Activated CD4-positive, CD25-positive, alpha-beta regulatory T cell treated with anti-CD3 and anti-CD28 coated beads, Interleukin-2, amount 50 U/mL, for 24 hours (primary cell): ENCODE results near the gene THAP4.
"Not testable (repeated sequence)": the region's sequence is repeated elsewhere in the genome, so short reads cannot be mapped to it uniquely, and the experiment has no call there.

Experiments used
- ATAC-seq, 2 donors: fragments of 150-1000 bp; cut with Tn5 transposase; one replicate each; pipeline ENCODE4 v1.10.0; 2021; ENCODE audit warnings: mild to moderate bottlenecking in 1 of 2, moderate library complexity in 1 of 2

THAP4 gene

DNA sequence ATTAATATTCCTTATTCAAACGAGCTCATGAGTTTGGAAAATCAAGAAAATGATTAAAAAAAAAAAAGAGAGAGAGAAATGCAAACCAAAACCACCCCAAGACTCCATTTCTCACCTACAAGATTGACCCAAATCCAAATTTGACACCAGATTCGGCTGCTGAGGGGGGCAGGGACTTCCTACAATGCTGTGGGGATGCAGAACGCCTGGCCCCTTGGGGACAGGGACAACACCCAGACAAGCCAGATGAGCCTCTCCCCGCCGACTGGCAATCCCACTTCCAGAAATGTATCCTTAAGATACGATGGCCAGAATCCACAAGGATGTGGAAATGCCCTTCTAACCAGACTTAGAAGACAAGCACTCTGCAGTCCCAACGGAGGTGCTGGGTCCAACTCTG, 57.7 kb downstream of the THAP4 start:
- no peak for ATAC-seq

DNA sequence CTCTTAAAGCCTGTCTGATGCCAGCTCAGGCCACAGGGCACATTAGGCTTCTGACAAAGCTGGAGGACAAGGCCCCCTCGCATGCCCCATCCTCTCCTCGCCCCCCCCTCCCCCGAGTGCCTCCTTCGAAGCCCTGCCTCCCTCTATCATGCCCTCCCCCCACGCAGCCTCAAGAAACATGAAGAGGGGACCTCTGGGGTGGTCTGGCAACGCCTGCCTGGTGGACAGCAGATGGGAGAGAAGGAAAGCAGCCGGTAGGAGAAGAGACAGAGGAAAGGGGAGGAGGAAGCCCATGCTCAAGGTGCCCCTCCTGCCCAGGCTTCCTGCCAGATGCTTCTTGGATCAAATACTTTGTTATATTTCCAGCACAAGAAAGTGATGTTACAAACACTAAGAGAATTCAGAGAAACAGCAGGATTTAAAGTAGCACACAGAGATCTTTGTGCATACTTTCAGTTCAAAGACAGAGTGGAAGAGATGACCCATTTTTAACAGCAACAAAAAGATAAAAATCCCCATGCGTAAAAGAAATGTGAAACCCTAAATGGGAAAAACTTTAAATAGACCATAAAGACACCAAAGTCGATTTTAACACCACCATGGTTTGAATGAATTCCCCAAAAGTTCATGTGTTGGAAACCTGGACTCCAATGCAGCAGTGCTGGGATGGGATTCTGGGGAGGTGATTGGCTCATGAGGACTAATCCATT, 59.4 kb downstream of the THAP4 start:
- ATAC-seq: no peak

DNA sequence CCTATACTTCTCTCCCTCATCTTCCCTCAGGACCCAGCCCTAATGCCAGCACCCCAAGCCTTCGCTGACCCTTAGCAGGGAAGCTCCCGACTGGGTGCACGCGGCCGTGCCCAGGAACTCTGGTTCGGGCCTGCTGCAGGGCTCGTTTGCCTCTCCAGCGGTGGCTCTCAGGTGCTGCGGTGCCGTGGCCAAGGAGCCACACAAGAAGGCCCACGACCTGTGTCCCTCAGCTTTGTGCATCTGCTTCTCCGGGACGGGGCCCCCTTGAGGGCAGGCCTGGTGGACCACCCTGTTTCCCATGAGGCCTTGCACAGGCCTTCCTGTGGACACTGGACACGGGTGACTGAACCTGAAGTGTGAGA, 60.7 kb downstream of the THAP4 start:
- ATAC-seq: no peak

DNA sequence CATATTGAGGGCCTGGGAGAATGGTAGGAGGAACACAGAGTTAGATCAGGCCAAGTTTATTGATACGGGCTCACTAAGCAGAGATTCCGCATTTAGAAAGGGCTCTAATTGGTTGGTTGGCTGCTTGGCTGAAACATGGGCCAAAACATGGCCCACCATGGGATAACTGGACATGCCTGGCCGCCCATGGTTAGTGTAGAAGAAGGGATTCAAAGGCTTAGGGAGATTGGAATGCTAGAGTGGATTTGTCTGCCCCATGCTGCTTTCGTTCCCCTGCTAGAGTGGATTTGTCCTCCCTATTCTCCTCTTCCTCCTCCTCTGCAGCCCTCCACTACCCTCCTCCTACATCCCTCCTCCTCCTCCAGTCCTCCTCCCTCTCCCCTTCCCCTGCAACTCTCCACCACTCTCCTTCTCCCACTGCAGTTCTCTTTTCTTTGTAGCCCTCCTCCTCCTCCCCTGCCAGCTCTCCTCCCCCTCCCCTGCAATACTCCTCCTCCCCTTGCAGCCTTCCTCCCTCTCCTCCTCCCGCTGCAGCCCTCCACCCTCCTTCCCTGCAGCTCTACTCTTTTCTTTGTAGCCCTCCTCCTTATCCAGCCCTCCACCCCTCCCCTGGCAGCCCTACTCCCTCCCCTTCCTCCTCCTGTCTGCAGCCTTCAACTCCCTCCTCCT, 61.2 kb downstream of the THAP4 start:
- no peak for ATAC-seq

DNA sequence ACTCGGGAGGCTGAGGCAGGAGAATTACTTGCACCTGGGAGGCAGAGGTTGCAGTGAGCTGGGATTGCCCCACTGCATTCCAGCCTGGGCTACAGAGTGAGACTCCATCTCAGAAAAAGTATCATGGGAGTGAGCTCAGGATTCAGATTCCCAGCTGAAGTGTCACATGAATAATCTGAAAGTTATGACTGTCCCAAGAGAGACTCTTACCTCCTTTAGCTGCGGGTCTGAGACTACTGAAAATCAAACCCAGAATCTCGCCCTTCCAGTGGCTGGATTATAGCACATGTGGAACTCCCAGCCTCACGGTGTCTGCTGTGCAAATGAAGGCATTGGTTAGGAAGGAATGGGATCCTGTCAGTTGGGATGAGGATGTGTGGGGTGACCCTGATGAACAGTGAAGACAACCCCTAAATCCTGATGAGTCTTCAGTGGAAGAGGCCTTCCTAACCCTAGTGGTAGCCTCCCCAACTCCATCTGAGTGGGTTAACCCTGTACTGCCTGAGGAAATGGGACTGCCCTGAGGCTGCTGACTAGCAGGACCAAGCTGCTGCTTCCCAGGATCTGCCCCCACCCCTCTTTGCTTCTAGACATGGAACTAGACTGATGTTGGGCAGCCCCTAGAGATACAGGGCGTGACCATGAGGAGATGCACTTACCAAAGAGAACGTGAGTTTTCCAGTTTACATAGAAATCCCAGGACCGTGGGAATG, 61.9 kb downstream of the THAP4 start:
- no peak for ATAC-seq

DNA sequence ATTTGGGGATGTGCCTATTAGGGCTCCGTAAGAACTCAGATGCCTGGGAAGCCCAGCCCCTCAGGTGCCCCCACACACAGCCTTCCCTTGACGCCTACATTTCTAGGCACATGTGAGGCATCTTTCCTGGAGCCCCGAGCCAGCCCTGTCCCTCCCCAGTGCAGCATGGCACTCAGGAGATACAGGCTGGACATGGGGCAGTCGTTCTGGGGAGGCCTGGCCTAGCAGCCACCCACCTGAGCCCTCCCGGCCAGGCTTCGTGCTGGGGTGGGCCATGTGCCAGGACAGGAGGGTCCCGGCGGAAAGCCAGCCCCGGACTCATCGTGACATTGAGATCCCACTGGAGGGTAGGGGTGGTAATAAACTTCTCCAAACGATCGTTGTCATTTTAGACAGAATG, 63.2 kb downstream of the THAP4 start:
- ATAC-seq: no peak

DNA sequence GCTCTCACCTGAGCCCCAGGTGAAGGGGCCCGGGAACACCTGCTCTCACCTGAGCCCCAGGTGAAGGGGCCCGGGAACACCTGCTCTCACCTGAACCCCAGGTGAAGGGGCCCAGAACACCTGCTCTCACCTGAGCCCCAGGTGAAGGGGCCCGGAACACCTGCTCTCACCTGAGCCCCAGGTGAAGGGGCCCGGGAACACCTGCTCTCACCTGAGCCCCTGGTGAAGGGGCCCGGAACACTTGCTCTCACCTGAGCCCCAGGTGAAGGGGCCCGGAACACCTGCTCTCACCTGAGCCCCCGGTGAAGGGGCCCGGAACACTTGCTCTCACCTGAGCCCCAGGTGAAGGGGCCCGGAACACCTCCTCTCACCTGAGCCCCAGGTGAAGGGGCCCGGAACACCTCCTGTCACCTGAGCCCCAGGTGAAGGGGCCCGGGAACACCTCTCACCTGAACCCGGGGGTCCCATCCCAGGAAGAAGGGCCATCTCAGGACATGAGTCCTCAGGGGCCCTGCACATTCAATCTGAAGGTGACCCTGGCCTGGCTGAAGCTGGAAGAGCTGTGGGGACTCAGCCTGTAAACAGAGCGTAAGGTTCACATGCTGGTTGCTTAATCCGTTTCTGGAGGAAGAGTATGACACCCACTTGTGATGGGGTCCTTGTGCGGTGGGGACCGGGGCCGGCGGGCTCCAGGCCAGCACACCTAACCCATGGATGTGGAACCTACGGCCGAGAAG, 63.9 kb downstream of the THAP4 start:
- ATAC-seq: not testable (repeated sequence)

DNA sequence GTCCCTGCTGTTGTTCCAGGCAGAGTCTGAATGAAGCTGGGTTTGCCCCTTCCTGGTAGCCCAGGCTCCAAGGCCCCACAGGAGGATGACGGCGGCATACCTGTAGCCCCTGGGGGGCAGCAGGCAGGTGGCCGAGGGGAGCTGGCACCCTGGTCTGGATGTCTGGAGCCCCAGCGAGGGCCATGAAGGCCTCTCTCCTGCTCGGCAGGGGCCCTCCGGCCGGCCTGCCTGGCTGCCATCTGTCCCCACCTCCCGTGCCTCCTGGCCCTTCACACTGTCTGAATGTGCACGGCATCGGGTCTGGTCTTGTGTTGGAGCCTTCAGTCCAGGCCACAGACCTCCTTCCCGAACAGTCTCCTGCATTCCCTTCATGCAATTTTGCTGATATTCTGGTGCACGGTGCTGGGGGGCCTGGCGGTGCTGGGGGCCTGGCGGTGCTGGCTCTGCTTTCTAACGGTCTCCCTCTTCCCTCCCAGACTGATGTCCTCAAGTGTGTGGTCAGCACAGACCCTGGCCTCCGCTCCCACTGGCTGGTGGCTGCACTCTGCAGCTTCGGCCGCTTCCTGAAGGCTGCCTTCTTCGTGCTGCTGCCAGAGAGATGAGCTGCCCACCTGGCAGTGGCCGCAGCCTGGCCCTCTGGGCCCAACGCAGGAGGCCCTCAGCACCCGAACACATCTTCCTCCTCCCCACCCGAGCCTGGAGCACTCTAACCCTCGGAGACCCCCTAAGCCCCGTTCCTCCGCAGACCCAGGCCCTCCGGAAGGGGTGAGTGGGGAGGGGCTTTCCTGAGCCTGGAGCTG, 64.9 kb downstream of the THAP4 start:
- ATAC-seq: no peak

DNA sequence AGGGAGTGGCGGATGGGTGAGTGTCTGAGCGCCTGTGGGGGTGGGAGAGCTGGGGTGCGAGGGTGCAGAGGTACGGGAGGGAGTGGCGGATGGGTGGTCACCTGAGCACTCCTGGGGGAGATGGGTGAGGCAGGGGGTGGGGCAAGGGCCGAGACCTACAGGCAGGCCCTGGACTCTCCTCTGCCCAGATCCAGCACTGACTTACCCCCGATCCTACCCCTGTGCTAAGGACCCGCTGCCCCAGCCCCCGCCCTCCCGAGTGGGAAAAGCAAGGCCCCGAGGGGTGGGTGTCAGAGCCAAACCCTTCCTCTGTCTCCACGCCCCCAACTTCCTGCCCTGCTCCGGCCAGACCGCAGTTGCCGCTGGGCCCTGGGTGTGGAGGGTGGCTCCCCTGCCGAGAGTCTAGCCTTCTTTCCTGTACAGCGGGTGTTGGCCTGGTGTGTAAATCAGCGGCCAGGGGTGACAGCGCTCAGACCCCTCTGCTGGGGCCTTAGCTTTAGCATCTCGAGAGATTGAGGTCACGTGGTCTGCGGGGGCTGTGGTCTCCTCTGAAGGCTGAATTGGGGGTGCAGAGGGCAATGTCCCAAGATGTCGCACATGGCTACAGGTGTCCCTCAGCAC, 65.9 kb downstream of the THAP4 start:
- no peak for ATAC-seq

DNA sequence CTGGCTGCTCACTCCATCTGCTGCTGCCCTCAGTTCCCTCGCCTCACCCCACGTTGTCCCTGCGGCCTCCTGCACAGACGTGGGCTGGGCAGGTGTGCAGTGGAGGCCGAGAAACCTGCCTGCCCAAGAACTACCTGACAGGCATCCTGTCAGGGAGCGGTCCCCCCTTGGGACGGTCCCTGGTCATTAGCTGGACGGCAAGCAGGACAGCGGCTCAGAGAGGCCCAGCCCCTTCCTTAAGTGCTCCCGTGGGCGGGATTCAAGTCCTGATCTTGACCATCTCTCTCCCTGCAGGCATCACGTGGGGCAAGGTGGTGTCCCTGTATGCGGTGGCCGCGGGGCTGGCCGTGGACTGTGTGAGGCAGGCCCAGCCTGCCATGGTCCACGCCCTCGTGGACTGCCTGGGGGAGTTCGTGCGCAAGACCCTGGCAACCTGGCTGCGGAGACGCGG, 67.1 kb downstream of the THAP4 start:
- ATAC-seq: no peak

DNA sequence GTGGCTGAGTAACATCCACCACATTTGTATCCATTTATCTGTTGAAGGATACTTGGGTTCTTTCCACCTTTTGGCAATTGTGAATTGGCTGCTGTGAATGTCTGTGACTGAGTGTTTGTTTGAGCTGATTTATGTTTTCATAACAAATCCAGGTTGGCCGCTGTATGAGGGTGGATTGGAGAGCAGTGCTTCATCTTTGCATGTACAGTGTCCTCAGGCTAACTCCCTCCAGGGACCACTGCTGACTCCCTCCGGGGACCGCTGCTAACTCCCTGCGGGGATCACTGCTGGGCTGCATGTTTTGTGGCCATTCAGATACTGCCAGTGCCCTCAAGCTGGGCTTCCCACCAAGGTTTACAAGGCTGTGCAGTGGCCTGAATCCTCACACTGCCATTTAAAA, 68.2 kb downstream of the THAP4 start:
- no peak for ATAC-seq

DNA sequence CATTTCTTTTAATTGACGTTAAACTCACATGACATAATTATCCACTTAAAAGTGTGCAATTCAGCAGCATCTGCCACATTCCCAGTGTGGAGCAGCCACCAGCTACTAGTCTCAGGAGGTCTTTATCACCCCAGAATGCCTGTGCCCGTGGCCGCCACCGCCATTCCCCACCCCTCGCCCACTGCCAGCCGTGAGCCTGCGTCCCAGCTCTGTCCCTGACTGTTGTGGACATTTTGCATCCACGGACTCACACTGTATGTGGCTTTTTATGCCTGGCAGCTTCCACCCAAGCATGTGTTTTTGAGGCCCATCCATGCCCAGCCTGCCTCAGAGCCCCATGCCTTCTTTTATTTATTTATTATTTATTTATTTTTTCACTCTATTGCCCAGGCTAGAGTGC, 69.2 kb downstream of the THAP4 start:
- no peak for ATAC-seq

DNA sequence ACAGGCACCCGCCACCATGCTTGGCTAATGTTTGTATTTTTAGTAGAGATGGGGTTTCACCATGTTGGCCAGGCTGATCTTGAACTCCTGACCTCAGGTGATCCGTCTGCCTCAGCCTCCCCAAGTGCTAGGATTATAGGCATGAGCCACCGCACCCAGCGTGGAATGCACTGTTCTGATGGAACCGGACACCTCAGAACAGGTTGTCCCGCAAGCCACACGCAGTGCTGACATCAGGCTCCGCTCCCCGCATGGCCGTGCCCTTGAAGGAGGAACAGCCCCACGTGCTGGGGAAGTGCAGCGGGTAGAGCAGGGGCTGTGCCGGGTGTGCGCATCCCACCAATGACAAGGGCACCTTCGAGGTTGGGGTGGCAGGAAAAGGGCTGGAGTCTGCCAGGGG, 69.7 kb downstream of the THAP4 start:
- not testable (repeated sequence) for ATAC-seq

DNA sequence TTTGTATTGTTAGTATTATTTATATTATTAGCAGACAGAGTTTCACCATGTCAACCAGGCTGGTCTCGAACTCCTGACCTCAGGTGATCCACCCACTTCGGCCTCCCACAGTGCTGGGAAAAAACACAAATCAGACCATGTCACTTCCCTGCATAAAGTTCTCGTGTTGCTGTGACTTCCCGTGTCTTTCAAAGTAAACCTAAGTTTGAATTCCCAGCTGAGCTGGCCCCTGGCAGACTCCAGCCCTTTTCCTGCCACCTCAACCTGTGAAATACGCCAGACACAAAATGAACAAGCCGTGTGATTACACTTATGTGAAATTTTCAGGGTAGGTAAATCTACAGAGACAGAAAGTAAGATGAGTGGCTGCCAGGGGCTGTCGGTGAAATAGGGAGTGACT, 70.5 kb downstream of the THAP4 start:
- ATAC-seq: no peak

DNA sequence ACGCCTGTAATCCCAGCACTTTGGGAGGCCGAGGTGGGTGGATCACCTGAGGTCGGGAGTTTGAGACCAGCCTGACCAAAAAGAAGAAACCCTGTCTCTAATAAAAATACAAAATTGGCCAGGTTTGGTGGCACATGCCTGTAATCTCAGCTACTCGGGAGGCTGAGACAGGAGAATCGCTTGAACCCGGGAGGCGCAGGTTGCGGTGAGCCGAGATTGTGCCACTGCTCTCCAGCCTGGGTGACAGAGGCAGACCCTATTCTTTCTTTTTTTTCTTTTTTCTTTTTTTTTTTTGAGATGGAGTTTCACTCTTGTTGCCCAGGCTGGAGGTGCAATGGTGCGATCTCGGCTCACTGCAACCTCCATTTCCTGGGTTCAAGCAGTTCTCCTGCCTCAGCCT, 70.9 kb downstream of the THAP4 start:
- ATAC-seq: not testable (repeated sequence)

DNA sequence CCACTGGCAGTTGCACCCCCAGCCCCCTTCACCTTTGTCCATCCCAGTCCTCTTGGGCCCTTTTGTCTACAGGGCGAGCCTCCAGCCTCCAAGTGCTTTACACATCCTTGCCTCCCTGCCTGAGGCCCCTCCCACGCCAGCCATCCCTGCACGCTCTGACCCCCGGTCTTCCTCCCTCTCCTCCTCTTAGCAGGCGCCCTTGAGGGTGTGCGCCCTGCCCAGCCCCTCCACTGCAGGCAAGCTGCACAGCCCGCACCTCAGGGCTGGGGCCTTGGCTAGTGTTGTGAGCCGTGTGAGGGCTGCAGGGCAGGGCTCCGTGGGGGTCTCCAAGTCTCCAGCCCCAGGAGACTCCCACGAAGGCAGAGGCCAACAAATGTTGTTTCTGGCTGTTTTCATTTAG, 71.5 kb downstream of the THAP4 start:
- no peak for ATAC-seq

DNA sequence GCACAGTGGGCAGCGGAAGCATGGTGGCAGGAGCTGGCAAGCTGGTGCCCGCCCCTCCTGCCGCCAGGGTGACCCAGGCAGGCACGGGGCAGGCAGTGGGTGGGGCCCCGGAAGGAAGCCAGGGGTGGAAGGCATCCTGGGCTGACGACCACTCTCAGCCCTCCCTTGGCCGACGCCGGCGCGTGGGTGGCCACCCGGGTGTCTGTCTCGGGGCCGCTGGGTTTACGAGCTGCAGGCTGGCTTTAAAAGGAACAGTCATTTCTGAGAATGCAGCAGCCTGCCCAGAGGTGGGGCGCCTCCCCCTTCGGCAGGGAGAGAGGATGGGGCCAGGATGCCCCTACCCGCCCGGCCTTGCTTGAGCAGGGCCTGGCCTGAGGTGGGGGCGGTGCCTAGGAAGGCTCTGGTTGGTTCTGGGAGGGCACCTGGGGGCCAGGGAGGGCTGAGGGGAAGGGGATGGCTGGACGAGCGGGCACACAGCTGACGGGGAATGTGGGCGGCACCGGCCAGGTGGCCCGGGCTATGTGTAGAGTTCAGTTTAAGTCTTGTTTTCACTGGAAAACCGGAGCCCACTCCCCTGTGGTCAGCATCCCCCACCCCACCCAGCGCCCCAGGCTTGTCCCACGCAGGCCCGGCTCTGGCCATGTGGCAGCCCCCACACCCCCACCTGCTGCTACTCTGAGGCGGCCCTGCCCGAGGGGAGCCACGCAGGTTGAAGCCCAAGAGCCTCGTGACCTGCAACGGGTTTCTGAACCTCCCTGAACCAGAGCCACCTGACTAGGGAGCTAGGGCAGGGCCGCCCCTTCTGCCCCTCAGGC, 72.2 kb downstream of the THAP4 start:
- ATAC-seq: no peak

DNA sequence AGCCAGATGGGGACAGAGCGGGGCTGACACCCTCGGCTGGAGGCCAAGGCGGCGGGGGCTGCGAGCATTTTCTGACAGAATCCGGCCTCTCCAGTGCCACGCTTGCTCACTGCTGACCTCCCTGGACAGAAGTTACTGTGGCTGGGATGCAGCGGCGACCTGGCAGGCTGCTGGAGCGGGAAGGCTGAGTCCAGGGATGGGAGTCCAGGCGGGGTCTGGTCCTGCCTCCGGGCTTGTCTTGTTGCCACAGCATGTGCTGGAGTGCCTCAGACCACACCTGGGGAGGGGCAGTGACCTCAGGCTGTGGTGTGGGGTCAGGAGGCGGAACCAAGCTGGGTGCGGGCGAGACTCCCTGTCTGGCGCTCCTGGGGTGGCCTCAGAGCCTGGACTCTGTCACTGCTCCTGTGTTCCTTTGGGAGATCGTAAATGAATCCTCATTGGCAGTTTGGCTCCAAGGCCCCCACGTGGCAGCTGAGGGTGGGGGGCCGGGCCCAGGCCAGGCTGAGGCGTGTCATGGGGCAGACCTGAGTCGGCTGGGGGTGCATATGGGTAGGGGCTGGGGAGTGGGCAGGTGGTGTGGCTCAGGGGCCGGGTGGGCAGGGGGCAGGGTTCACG, 72.9 kb downstream of the THAP4 start:
- no peak for ATAC-seq

DNA sequence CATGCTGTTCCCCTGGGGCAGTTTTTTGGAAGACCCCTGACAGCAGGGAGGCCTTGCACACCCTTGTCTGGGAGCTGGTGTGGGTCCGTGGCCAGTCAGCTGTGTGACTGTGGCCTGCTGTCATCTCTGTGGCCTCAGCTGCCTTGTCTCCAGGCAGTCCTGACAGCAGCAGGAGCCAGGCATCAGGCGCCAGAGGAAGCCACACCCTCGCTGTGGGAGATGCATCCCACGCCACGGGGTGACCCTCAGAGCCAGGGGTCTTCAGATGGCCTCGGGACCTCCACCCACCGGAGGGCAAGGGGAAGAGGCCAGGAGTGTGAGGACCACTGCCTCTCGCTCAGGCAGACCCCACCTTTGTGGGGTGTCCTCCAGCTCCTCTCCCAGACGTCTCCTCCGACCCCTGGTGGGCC, 73.4 kb downstream of the THAP4 start:
- no peak for ATAC-seq

DNA sequence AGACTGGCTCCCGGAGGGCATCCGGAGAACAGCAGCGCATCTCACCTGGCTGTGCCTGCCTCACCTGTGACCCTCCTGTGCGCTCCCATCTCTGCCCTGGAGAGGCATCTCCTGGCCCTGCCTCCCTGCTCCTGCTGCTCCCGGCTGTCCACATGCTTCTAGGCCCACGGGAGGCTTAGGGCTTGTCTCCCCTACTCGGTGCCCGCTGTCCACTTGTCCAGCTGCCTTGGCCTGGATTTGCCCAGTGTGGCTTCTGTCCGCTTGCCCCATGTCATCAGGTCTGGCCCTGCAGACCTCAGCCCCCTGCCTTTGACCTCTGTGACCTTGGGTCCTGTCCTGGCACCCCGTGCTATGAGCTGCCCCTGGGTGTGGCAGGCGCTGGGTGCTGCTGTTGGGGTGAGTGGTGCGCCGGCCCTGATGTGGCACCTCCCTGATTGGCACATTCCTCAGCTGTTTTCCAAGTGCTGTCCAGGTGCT, 73.9 kb downstream of the THAP4 start:
- no peak for ATAC-seq
